ENCODE data around the gene SERPINB4.

- no peak for TF ChIP-seq CTCF (IDR thresholded peaks at IDR 0.05)
- no peak for TF ChIP-seq EP300 (IDR thresholded peaks at IDR 0.05; ENCODE audit: low read depth)
- TF ChIP-seq POLR2A (IDR thresholded peaks at IDR 0.05): no peak
- TF ChIP-seq POLR2AphosphoS5 (IDR thresholded peaks at IDR 0.05): no peak
Observed at GRCh38 chr18:63604791-63605567, 39.1 kb downstream of the SERPINB4 start.
